Hepatocyte (in vitro differentiated cells): ENCODE data around the gene SBNO1.

Source experiments
- EZH2 ChIP-seq: fragments of 200-600 bp; sonication (generic); IDR thresholded peaks from 2 replicates; pipeline ENCODE4 v1.6.1; 2016; ENCODE audit warnings: antibody characterized with exemption, mild to moderate bottlenecking, borderline replicate concordance
- TF ChIP-seq, protein P1 (sequence below): fragments of 200-600 bp; sonication (generic); IDR thresholded peaks from 2 replicates; pipeline ENCODE4 v1.5.1; 2016; ENCODE audit warnings: antibody characterized with exemption, mild to moderate bottlenecking; ENCODE audit not compliant: poor library complexity

DNA sequence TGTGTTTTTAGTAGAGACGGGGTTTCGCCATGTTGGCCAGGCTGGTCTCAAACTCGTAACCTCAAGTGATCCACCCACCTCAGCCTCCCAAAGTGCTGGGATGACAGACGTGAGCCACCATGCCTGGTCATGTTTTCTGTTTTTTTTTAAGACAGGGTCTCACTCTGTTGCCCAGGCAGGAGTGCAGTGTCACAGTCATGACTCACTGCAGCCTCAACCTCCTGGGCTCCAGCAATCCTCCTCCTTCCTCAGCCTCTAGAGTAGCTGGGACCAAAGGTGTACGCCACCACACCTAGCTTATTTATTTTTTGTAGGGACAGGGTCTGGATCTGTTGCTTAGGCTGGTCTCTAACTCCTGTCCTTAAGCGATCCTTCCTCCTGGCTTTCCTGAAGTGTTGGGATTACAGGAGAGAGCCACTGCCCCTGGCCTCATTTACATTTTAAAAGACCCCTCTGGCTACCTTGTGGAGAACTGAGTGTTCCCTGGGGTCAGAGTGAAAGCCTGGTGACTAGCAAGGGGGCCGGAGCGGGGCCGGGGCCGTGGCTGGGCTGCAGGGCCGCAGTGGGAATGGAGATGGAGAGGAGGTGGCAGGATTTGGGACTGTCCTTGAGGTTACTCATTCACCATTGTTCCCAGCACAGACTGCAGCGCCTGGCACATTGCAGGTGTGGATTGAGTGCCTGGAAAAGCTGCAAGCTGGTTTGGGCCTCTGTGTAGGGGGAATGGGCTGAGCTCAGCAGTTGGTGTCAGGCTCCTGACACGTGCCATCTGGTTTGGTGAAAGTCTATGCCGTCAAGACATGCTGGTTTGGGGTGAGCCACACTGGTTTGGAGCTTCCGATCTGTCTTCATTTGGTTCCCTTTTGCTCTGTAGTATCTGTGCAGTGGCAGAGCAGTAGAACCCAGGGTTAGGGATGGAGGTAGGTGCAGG is 37.4 kb upstream of the SBNO1 start:
- TF ChIP-seq, protein P1, sequence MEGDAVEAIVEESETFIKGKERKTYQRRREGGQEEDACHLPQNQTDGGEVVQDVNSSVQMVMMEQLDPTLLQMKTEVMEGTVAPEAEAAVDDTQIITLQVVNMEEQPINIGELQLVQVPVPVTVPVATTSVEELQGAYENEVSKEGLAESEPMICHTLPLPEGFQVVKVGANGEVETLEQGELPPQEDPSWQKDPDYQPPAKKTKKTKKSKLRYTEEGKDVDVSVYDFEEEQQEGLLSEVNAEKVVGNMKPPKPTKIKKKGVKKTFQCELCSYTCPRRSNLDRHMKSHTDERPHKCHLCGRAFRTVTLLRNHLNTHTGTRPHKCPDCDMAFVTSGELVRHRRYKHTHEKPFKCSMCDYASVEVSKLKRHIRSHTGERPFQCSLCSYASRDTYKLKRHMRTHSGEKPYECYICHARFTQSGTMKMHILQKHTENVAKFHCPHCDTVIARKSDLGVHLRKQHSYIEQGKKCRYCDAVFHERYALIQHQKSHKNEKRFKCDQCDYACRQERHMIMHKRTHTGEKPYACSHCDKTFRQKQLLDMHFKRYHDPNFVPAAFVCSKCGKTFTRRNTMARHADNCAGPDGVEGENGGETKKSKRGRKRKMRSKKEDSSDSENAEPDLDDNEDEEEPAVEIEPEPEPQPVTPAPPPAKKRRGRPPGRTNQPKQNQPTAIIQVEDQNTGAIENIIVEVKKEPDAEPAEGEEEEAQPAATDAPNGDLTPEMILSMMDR: no peak
- no peak for TF ChIP-seq EZH2
